ENCODE data around the gene RFNG.

DNA sequence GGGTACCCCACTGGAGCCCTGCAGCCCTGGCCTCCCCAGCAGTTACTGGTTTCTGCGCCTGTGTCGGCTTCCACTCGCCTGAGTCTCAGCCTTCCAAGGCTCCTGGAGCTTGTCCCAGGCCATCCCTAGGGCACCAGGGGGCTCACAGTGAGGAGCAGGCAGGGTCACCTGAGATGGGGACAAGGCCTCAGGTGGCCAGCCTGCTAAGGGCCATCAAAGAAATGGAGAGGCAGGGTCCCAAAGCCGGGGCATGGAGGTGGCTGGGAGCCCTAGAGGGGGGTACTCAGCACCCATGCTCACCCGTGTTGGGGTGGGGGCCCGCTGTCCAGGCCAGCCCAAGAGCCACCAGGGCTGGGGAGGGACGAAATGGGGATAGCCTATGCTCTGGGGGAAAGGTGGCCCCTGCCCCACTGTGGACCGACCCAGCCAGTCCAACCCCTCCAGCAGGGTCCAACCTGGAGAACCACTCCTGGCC is 45.1 kb upstream of the RFNG start:
- TF ChIP-seq, protein P1, sequence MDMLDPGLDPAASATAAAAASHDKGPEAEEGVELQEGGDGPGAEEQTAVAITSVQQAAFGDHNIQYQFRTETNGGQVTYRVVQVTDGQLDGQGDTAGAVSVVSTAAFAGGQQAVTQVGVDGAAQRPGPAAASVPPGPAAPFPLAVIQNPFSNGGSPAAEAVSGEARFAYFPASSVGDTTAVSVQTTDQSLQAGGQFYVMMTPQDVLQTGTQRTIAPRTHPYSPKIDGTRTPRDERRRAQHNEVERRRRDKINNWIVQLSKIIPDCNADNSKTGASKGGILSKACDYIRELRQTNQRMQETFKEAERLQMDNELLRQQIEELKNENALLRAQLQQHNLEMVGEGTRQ (IDR thresholded peaks at IDR 0.05) = no peak
- TF ChIP-seq, protein P2, sequence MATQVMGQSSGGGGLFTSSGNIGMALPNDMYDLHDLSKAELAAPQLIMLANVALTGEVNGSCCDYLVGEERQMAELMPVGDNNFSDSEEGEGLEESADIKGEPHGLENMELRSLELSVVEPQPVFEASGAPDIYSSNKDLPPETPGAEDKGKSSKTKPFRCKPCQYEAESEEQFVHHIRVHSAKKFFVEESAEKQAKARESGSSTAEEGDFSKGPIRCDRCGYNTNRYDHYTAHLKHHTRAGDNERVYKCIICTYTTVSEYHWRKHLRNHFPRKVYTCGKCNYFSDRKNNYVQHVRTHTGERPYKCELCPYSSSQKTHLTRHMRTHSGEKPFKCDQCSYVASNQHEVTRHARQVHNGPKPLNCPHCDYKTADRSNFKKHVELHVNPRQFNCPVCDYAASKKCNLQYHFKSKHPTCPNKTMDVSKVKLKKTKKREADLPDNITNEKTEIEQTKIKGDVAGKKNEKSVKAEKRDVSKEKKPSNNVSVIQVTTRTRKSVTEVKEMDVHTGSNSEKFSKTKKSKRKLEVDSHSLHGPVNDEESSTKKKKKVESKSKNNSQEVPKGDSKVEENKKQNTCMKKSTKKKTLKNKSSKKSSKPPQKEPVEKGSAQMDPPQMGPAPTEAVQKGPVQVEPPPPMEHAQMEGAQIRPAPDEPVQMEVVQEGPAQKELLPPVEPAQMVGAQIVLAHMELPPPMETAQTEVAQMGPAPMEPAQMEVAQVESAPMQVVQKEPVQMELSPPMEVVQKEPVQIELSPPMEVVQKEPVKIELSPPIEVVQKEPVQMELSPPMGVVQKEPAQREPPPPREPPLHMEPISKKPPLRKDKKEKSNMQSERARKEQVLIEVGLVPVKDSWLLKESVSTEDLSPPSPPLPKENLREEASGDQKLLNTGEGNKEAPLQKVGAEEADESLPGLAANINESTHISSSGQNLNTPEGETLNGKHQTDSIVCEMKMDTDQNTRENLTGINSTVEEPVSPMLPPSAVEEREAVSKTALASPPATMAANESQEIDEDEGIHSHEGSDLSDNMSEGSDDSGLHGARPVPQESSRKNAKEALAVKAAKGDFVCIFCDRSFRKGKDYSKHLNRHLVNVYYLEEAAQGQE (IDR thresholded peaks at IDR 0.05) = no peak
- TF ChIP-seq RAD21 (conservative IDR thresholded peaks at IDR 0.05 in 1 of 2, IDR thresholded peaks at IDR 0.05 in 1 of 2) (no peak), POLR2A (IDR thresholded peaks at IDR 0.05; ENCODE audit: low read length) (no peak), FOSL2 (IDR thresholded peaks at IDR 0.05) (no peak), FOSL2 (CRISPR knock-in tag; IDR thresholded peaks at IDR 0.05) (no peak), SMC3 (IDR thresholded peaks at IDR 0.05) (no peak)

Measured in A549 (cell line).